Keratinocyte (primary cell): ENCODE results near the gene CTRB1. TPM values are rescaled to one million over a fixed set of nuclear protein-coding genes. Genes with fewer than 3 reads are reported as not detected.

ENCODE experiments used
- DNase-seq: peaks from one replicate; pipeline ENCODE4 v3.0.0-alpha.2; 2011; ENCODE audit warnings: low read depth, missing footprints, low spot score
- FAIRE-seq: peaks from 2 replicates; lab custom pipeline; 2011; peaks lifted over from hg19 to GRCh38; lab: Jason Lieb, UNC
- H2AFZ ChIP-seq: 2 replicates; pipeline ENCODE4 v1.6.0; 2012; ENCODE audit warnings: low read length, control low read depth, inconsistent platforms; ENCODE audit not compliant: control insufficient read depth
- H3K27ac ChIP-seq: 2 replicates; pipeline ENCODE4 v1.5.1; 2011; ENCODE audit warnings: low read length; ENCODE audit not compliant: control insufficient read depth, insufficient read depth
- H3K27me3 ChIP-seq: 3 replicates; pipeline ENCODE4 v1.6.0; 2011; ENCODE audit warnings: low read length; ENCODE audit not compliant: control insufficient read depth, insufficient read depth; ENCODE audit errors: extremely low read depth
- H3K36me3 ChIP-seq, 2 experiments: 2 replicates in 1 of 2; 3 replicates in 1 of 2; pipeline ENCODE4 v1.5.1; 2011; ENCODE audit warnings: low read length in 2 of 2, mild to moderate bottlenecking in 1 of 2; ENCODE audit not compliant: control insufficient read depth in 2 of 2, insufficient read depth in 2 of 2; ENCODE audit errors: extremely low read depth in 1 of 2
- H3K4me1 ChIP-seq: 3 replicates; pipeline ENCODE4 v1.5.1; 2011; ENCODE audit warnings: low read length; ENCODE audit not compliant: control insufficient read depth, insufficient read depth; ENCODE audit errors: extremely low read depth
- H3K4me2 ChIP-seq: 3 replicates; pipeline ENCODE4 v1.6.0; 2011; ENCODE audit warnings: low read depth, low read length; ENCODE audit not compliant: control insufficient read depth, insufficient read depth; ENCODE audit errors: extremely low read depth
- H3K4me3 ChIP-seq, 3 experiments: fragments of 200-600 bp in 1 of 3; sonication (generic) in 1 of 3; 2 replicates in 2 of 3; 3 replicates in 1 of 3; pipeline ENCODE4 v1.5.1; 2011 to 2016; ENCODE audit warnings: low read length in 3 of 3, mild to moderate bottlenecking in 3 of 3, control low read depth in 2 of 3, inconsistent platforms in 1 of 3, low read depth in 1 of 3, mixed read lengths in 1 of 3, mixed run types in 1 of 3, moderate library complexity in 1 of 3; ENCODE audit not compliant: control insufficient read depth in 2 of 3, insufficient read depth in 2 of 3; ENCODE audit errors: extremely low read depth in 1 of 3
- H3K79me2 ChIP-seq: 2 replicates; pipeline ENCODE4 v1.6.0; 2012; ENCODE audit warnings: low read length; ENCODE audit not compliant: control insufficient read depth, insufficient read depth
- H3K9ac ChIP-seq: 3 replicates; pipeline ENCODE4 v1.6.0; 2011; ENCODE audit warnings: low read length; ENCODE audit not compliant: control insufficient read depth, insufficient read depth; ENCODE audit errors: extremely low read depth
- H3K9me1 ChIP-seq: 3 replicates; pipeline ENCODE4 v1.6.0; 2011; ENCODE audit warnings: low read length; ENCODE audit not compliant: control insufficient read depth, insufficient read depth; ENCODE audit errors: extremely low read depth
- H3K9me3 ChIP-seq: 2 replicates; pipeline ENCODE4 v1.5.1; 2012; ENCODE audit warnings: low read depth, low read length; ENCODE audit not compliant: control insufficient read depth
- H4K20me1 ChIP-seq: 3 replicates; pipeline ENCODE4 v1.6.0; 2011; ENCODE audit warnings: low read length; ENCODE audit not compliant: control insufficient read depth, insufficient read depth; ENCODE audit errors: extremely low read depth
- EZH2 ChIP-seq: IDR thresholded peaks from one replicate; pipeline ENCODE4 v1.6.1; 2012; ENCODE audit warnings: inconsistent platforms, mild to moderate bottlenecking, low read length, moderate library complexity
- dilution Hi-C: fragments of 300-500 bp; cut with MboI; formaldehyde crosslinking; loops from one replicate; pipeline ENCODE4 v1.7.0; 2020; ENCODE audit warnings: low sequenced_read_pairs; ENCODE audit not compliant: extremely low pct_ligation_motif_present
- polyA plus RNA-seq, 5 experiments: library from polyadenylated mRNA; depleted of rRNA in 3 of 5; stranded (reverse) in 3 of 5; stranded (forward) in 1 of 5; unstranded in 1 of 5; fragments of >200 nt; gene quantifications; 1 replicate in 1 of 5; 2 replicates in 3 of 5; 3 replicates in 1 of 5; pipeline versions ENCODE4 v1.2.1 to v1.2.3, GENCODE V29; 2011 to 2012; ENCODE audit warnings: missing spikeins in 2 of 5, low read depth in 1 of 5, low replicate concordance in 1 of 5
- TF ChIP-seq, protein P1 (sequence below), 3 experiments: IDR thresholded peaks in 1 of 3; conservative IDR thresholded peaks in 1 of 3; optimal IDR thresholded peaks in 1 of 3; 2 replicates in 2 of 3; 3 replicates in 1 of 3; pipeline versions ENCODE3 to v1.5.1; 2011; ENCODE audit warnings: low read length in 3 of 3, mild to moderate bottlenecking in 3 of 3, moderate library complexity in 2 of 3, control low read depth in 1 of 3, inconsistent platforms in 1 of 3; ENCODE audit not compliant: insufficient read depth in 2 of 3; ENCODE audit errors: extremely low read depth in 1 of 3

The CTRB1 gene
- polyA plus RNA-seq, 1 donor (not counting 4 experiments of a cell fraction or from before 2014, with no cell fraction given), result not detected

DNA sequence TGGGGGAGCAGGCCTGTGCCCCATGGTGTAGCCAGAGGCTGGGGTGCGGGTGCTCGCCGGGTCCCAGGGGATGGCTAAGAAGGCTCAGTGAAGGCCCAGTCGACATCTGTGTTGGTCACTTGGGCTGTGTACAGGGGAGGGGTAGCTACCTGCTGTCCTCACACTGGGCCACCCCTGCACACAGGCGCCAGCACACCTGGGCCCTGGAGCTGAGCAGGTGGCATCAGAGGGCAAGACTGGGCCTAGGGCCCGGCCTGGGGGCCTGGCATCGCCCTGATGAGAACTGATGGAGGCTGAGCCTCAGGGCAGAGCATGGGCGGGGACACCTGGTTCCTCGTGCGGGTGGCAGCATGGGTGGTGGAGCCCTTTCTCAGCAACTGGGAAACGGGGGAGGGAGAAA, 11.0 kb upstream of the CTRB1 start:
- H3K4me3 ChIP-seq, result no peak overlapping the region
- no peaks in the 10 kb centered on the region for H3K79me2 ChIP-seq
- H3K4me1 ChIP-seq, result no peaks in the 10 kb centered on the region
- H2AFZ ChIP-seq, result no peak overlapping the region
- H3K4me2 ChIP-seq, result no peak overlapping the region
- FAIRE-seq, result no peak
- no peak for TF ChIP-seq EZH2
- TF ChIP-seq, protein P1, sequence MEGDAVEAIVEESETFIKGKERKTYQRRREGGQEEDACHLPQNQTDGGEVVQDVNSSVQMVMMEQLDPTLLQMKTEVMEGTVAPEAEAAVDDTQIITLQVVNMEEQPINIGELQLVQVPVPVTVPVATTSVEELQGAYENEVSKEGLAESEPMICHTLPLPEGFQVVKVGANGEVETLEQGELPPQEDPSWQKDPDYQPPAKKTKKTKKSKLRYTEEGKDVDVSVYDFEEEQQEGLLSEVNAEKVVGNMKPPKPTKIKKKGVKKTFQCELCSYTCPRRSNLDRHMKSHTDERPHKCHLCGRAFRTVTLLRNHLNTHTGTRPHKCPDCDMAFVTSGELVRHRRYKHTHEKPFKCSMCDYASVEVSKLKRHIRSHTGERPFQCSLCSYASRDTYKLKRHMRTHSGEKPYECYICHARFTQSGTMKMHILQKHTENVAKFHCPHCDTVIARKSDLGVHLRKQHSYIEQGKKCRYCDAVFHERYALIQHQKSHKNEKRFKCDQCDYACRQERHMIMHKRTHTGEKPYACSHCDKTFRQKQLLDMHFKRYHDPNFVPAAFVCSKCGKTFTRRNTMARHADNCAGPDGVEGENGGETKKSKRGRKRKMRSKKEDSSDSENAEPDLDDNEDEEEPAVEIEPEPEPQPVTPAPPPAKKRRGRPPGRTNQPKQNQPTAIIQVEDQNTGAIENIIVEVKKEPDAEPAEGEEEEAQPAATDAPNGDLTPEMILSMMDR (optimal IDR thresholded peaks at IDR 0.05 in 1 of 3, IDR thresholded peaks at IDR 0.05 in 1 of 3, conservative IDR thresholded peaks at IDR 0.05 in 1 of 3; ENCODE audit: extremely low read depth in 1 of 3, insufficient read depth in 2 of 3, low read length in 3 of 3), result no peak
- no peaks in the 10 kb centered on the region for H3K9me1 ChIP-seq
- no peaks in the 10 kb centered on the region for H3K27me3 ChIP-seq
- DNase-seq, result no peak
- no peak overlapping the region for H3K27ac ChIP-seq
- H3K9ac ChIP-seq, result no peak overlapping the region
- no peaks in the 10 kb centered on the region for H3K9me3 ChIP-seq
- dilution Hi-C loops, result no loop called here
- no peaks in the 10 kb centered on the region for H3K36me3 ChIP-seq
- H4K20me1 ChIP-seq, result no peaks in the 10 kb centered on the region

DNA sequence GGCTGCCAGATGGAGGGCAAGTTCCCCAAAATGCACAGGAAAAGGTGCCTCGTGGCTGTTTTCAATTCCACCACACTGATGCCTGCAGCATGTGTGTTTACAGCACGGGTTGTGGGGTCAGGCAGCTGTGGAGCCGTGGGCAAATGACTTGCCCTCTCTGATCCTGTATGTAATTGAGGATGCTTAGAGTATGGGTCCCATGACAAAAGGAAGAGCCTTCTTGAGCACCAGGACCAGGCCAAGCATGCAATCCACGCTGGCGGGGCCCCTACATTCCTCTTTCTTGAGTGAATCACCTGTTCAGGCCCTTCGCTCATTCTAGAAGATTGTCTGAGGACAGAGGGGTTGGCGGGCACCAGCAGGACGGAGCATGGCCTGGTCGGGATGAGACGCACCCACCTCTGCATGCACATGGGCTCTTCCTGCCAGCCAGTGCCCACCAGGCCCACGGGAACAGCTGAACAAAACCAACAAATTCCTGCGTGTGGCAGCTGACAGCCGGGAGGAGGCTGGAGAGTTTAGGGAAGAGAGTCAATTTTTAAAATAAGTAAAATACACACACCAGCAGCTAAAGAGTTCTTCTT, 10.5 kb upstream of the CTRB1 start:
- FAIRE-seq (no peak), DNase-seq (no peak)
- no peak overlapping the region for H2AFZ ChIP-seq
- no peaks in the 10 kb centered on the region for H3K79me2 ChIP-seq
- H3K27me3 ChIP-seq, result no peaks in the 10 kb centered on the region
- H3K4me2 ChIP-seq, result no peak overlapping the region
- H3K4me3 ChIP-seq, result no peak overlapping the region
- TF ChIP-seq, protein P1 (optimal IDR thresholded peaks at IDR 0.05 in 1 of 3, IDR thresholded peaks at IDR 0.05 in 1 of 3, conservative IDR thresholded peaks at IDR 0.05 in 1 of 3; ENCODE audit: extremely low read depth in 1 of 3, insufficient read depth in 2 of 3, low read length in 3 of 3), result no peak
- TF ChIP-seq EZH2, result no peak
- dilution Hi-C loops, result no loop called here
- no peaks in the 10 kb centered on the region for H4K20me1 ChIP-seq
- H3K9ac ChIP-seq, result no peak overlapping the region
- H3K27ac ChIP-seq, result no peak overlapping the region
- H3K36me3 ChIP-seq, result no peaks in the 10 kb centered on the region
- no peaks in the 10 kb centered on the region for H3K9me1 ChIP-seq
- no peaks in the 10 kb centered on the region for H3K4me1 ChIP-seq
- no peaks in the 10 kb centered on the region for H3K9me3 ChIP-seq
